ENCODE results near the gene FGF8.

The FGF8 gene

DNA sequence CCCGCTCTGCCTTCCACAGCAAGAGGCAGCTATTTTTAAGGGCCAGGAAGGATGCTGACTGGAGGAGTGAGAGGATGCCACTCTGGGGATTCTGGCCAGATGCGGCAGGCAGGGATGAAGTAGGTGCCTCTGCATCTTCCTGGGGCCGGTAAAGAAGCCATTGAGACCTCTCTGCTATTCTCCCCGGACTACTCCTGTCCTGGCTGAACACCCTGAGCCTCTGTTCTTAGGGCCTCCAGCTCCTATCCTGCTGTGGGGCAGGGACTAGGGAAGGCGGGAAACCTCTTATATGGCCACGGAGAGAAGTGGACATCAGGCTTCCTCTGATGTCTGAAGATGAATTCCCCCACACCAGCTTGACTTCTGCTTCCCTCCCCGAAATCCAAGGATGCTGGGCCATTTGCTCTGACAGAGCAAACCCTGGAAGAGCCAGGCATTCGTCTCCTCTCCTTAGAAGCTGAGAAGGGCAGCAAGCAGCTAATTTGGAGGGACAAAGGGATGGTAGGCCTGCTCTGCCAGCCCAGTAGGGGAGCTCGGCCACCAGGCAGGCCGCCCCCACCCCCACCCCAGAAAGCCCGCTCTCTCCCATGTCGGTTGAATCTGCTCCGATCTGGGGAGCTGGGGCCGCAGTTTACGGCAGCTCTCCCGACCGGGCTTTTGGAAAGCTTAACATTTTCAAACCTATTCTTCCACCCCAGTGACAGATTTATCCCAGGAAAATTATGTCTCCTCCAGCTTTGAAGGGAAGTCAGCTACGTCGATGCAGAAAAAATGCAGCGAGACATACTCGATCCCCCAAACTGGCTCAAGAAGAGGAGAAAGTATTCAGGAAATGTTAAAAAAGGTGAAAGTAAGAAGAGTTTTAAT, 2.8 kb downstream of the FGF8 start:
- Histone ChIP-seq H3K4me1 (ENCODE audit: control insufficient read depth, insufficient read depth, low read length) (peaks cover 18% of the 10 kb centered on the region), H3K36me3 (ENCODE audit: control insufficient read depth, insufficient read depth, low read length) (no peaks in the 10 kb centered on the region), H3K27me3 (ENCODE audit: control insufficient read depth, insufficient read depth, low read length) (peaks cover 89% of the 10 kb centered on the region), H3K9me3 (ENCODE audit: control insufficient read depth, low read length) (no peaks in the 10 kb centered on the region), H3K9ac (ENCODE audit: low read length) (no peak overlapping the region), H3K4me3 (ENCODE audit: low read length) (no peak overlapping the region)

DNA sequence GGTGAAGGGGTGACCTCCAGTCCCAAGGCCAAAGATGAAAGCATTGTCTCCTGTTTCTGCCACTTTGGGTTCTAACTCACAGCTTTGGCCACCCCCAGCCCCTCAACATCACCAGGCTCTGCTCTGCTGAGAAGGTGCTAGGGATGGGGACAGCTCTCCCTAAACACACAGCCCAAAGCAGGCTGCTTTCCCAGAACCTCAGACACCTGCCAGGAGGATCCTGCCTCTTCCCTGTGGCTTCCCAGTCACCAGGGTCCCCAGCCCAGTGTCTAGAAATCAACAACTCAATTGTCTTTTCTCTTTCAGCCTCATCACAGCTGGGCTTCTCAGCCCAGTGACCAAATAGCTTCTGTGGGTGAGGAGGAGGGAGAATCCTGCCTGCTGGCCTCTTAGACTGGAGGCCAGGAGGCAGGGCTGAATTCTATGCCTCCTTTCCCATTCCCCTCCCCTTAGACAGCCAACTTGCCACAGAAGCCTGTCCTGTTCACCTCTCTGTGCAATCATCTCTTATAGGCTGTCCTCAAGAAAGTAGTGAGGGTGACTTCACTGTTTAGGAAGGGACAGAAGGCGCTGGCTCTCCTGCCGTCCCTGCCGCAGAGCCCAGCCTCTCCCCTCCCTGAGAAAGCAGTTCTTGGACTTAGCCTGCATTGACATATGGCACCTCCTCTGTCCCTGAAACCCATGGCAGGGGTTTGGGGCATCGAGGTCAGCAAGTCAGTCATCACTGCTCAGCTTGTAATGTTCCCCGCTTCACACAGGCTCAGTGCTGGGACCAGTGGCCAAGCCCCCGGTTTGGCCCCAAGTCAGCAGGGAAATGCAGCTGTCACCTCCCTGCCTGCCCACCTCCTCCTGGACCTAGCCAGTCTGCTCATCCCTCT, 3.7 kb downstream of the FGF8 start:
- peaks cover 9% of the 10 kb centered on the region for H3K4me1 ChIP-seq (ENCODE audit: control insufficient read depth, insufficient read depth, low read length)
- H3K4me3 ChIP-seq (ENCODE audit: low read length), result no peak overlapping the region
- no peaks in the 10 kb centered on the region for H3K9me3 ChIP-seq (ENCODE audit: control insufficient read depth, low read length)
- H3K9ac ChIP-seq (ENCODE audit: low read length), result no peak overlapping the region
- H3K27me3 ChIP-seq (ENCODE audit: control insufficient read depth, insufficient read depth, low read length), result peaks cover 91% of the 10 kb centered on the region
- H3K36me3 ChIP-seq (ENCODE audit: control insufficient read depth, insufficient read depth, low read length), result no peaks in the 10 kb centered on the region

DNA sequence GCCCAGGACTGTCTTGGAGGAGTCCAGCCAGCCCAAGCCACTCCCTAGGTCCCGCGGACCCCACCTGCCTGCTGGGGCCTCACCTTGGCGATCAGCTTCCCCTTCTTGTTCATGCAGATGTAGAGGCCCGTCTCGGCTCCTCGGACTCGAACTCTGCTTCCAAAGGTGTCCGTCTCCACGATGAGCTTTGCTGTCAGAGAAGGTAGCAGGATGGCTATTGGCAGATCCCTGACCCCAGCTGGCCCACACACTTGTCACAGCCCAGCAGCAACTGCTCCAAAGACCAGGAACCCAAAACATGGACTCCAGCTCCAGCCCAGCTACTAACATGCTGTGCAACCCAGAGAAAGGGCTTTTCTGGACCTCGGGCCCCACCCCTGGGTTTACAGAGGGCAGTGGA, 4.5 kb downstream of the FGF8 start:
- Histone ChIP-seq H3K27me3 (ENCODE audit: control insufficient read depth, insufficient read depth, low read length) (peaks cover 89% of the 10 kb centered on the region), H3K4me1 (ENCODE audit: control insufficient read depth, insufficient read depth, low read length) (peaks cover 8% of the 10 kb centered on the region), H3K9me3 (ENCODE audit: control insufficient read depth, low read length) (no peaks in the 10 kb centered on the region), H3K9ac (ENCODE audit: low read length) (no peak overlapping the region), H3K36me3 (ENCODE audit: control insufficient read depth, insufficient read depth, low read length) (no peaks in the 10 kb centered on the region), H3K4me3 (ENCODE audit: low read length) (no peak overlapping the region)

DNA sequence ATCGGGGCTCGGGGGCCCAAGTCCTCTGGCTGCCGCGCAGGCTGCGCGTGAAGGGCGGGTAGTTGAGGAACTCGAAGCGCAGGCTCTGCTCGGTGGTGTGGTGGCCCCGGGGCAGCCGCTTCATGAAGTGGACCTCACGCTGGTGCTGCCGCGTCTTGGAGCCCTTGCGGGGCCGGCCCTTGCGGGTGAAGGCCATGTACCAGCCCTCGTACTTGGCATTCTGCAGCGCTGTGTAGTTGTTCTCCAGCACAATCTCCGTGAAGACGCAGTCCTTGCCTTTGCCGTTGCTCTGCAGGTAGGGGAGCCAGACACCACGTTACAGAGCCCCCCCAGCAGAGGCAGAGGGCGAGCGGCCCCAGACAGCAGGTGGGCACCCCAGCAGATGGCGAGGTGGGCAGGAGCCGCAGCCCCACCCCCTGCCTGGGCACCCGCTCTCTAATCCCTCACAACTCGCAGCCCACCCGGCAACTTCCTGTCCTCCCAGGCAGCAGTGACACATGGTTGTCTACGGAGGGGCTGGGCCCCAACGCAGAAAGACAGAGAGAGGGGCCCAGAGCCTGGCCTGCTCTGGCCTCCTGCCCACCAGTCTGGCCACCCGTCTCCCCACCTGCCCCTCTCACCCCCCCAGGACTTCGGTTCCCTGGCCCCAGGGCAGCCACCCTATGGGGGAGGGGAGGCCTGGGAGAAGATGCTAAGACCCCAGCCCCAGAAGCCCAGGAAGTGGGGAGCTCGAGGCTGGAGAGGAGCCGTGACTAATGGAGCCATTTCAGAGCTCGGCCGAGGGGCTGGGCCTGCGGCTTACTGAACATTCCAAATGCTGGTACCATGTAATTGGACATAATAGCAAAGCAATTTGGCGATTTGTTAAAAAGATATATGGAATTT, 5.3 kb downstream of the FGF8 start:
- Histone ChIP-seq H3K27me3 (ENCODE audit: control insufficient read depth, insufficient read depth, low read length) (peaks cover 90% of the 10 kb centered on the region), H3K36me3 (ENCODE audit: control insufficient read depth, insufficient read depth, low read length) (no peaks in the 10 kb centered on the region), H3K9ac (ENCODE audit: low read length) (no peak overlapping the region), H3K4me1 (ENCODE audit: control insufficient read depth, insufficient read depth, low read length) (peaks cover 8% of the 10 kb centered on the region), H3K4me3 (ENCODE audit: low read length) (no peak overlapping the region), H3K9me3 (ENCODE audit: control insufficient read depth, low read length) (no peaks in the 10 kb centered on the region)

DNA sequence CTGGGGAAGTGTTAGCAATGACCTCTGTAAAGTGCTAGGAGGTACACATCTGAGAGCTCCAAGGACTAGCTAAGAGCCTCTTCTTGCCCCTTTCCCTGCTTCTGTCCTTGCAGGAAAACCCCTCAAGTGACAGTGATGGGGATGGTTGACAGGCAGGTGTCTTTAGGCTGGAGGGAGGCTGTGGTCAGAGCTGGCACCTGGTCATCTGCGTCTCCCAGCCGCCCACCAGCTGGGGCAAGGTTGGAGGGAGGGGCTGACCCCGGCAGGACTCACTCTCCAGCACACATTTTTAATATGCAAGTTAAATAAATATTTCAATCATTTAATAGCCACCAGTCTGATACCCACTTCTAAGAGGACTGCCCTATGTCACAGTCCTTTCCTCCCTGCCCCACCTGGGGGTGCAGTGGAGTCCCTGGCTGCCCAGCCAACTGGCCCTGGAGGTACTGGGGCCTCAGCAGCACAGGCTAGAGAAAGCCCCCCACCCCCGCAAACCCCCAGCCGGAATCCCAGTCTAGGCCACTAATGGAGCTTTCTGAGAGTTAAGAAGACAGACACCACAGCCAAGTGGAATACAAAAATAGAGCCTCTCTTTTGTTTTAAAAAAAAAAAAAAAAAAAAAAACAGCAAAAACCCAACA, 6.3 kb downstream of the FGF8 start:
- Histone ChIP-seq H3K36me3 (ENCODE audit: control insufficient read depth, insufficient read depth, low read length) (no peaks in the 10 kb centered on the region), H3K4me3 (ENCODE audit: low read length) (no peak overlapping the region), H3K27me3 (ENCODE audit: control insufficient read depth, insufficient read depth, low read length) (peaks cover 81% of the 10 kb centered on the region), H3K4me1 (ENCODE audit: control insufficient read depth, insufficient read depth, low read length) (peaks cover under 1% of the 10 kb centered on the region), H3K9me3 (ENCODE audit: control insufficient read depth, low read length) (no peaks in the 10 kb centered on the region), H3K9ac (ENCODE audit: low read length) (no peak overlapping the region)

DNA sequence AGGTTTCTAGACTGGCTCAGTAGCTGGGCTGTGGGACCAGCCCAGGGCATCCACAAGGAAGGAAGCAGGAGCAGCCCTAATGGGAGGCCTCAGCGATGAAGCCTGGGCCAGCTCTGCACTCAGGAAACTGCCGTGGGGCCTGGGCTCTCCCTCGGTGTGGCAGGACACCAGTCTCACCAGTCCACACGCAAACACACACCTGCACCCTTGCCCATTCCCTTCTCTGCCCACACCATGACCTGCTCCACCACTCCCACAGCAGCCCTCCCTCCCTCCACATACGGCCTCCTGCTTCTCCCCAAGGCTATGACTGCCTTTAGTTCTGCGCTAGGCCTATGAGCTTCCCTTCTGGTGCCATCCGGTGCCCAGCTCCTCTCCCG, 7.1 kb downstream of the FGF8 start:
- H3K27me3 ChIP-seq (ENCODE audit: control insufficient read depth, insufficient read depth, low read length), result peaks cover 73% of the 10 kb centered on the region
- H3K36me3 ChIP-seq (ENCODE audit: control insufficient read depth, insufficient read depth, low read length), result no peaks in the 10 kb centered on the region
- H3K9ac ChIP-seq (ENCODE audit: low read length), result no peak overlapping the region
- no peak overlapping the region for H3K4me3 ChIP-seq (ENCODE audit: low read length)
- no peaks in the 10 kb centered on the region for H3K9me3 ChIP-seq (ENCODE audit: control insufficient read depth, low read length)
- no peaks in the 10 kb centered on the region for H3K4me1 ChIP-seq (ENCODE audit: control insufficient read depth, insufficient read depth, low read length)

DNA sequence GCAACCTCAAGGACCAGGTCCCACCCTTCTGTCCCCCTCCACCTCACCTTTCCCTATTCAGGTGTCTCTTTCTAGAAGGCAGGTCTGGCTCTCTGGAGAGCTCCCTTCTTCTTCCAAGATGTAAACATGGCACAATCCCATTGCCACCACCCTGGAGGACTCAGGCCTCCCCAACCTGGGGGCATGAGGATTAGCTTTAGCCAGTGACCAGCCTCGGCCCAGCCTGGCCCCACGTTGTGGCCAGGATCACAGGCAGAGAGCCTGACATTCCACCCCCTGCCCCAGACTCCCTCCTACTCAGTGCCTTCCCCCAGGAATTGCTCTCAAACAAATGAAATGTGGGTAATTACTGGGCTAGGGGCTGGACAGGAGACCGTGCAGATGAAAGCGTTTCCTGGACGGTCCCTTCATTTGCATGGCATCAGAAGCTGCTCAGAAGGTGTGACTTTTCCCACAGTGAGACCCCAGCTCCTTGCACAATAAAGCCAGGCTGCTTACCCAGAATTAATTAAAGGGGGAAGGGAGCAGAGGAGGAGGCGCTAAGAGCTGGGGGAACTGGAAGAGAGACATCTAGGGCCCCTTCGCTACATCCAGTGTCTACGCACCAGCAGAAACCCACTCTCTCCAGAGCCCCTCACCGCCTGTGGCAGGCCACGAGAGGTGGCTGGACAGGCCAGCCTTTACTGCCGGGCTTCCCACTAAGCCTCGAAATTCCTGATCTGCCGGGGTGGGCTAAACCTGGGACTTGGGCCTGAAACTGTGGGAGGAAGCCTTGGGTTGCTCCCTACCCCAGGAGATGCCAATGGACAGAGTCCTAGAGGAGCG, 7.7 kb downstream of the FGF8 start:
- Histone ChIP-seq H3K4me3 (ENCODE audit: low read length) (no peak overlapping the region), H3K27me3 (ENCODE audit: control insufficient read depth, insufficient read depth, low read length) (peaks cover 73% of the 10 kb centered on the region), H3K9me3 (ENCODE audit: control insufficient read depth, low read length) (no peaks in the 10 kb centered on the region), H3K9ac (ENCODE audit: low read length) (no peak overlapping the region), H3K36me3 (ENCODE audit: control insufficient read depth, insufficient read depth, low read length) (no peaks in the 10 kb centered on the region), H3K4me1 (ENCODE audit: control insufficient read depth, insufficient read depth, low read length) (no peaks in the 10 kb centered on the region)

DNA sequence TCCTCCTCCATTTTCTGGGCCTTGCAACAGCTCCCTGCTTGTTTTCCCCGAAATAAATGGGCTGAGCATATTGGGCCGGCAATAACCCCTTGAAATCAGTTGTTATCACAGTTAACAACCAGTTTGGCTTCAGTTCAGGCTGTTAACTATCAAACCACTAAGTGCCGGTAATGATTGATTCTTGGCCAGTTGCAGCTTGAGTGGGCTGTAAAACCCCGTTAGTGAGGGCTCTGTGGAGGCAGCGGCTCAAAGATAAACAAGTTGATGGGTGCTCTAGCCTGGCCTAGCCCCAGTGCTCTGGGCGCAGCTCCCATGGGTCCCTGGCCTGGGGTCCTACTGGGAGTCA, 8.3 kb downstream of the FGF8 start:
- H3K27me3 ChIP-seq (ENCODE audit: control insufficient read depth, insufficient read depth, low read length), result peaks cover 73% of the 10 kb centered on the region

DNA sequence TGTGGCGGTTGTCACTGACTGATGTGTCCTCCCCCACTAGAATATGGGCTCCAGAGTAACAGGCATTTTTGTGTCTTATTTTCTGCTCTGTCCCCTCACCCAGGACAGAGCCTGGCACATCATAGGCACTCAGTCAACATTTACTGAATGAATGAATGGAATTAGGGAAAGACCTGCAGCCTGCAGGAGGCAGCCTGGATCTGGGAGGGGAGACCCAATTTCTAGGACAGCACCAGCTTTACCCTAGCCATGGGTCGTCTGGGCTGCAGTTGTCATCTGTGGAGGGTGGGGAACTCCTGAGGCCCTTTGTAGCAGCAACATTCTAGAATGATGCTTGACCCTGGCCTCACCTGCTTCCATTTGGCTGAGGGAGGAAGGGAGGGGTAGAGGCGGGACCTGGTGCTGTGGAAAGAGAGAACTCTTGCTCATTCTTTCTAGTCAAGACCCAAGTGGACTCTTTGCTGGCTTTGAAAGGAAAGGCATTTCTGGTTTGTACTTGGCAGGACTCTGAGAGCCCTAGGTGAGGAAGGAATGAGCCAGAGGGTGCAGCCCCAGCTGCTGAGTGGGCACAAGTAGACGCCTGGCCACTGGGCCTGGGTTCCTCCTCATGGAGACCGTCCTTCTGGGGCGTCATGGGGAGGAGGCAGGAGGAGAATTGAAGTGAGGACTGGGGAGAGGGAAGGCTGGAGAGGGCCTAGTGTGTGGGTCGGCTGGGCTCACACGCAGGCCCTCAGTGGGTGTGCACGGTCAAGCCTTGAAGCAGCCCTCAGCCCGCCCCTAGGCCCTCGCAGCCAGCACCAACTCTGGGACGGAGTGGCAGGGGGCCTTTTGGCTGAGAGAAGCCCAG, 8.9 kb downstream of the FGF8 start:
- H3K4me3 ChIP-seq (ENCODE audit: low read length), result no peak overlapping the region
- H3K9ac ChIP-seq (ENCODE audit: low read length), result no peak overlapping the region
- H3K4me1 ChIP-seq (ENCODE audit: control insufficient read depth, insufficient read depth, low read length), result no peaks in the 10 kb centered on the region
- no peaks in the 10 kb centered on the region for H3K9me3 ChIP-seq (ENCODE audit: control insufficient read depth, low read length)
- H3K36me3 ChIP-seq (ENCODE audit: control insufficient read depth, insufficient read depth, low read length), result no peaks in the 10 kb centered on the region
- peaks cover 67% of the 10 kb centered on the region for H3K27me3 ChIP-seq (ENCODE audit: control insufficient read depth, insufficient read depth, low read length)

More for the DNA sequence above, 8.3 kb downstream of the FGF8 start:
- no peaks in the 10 kb centered on the region for H3K4me1 ChIP-seq (ENCODE audit: control insufficient read depth, insufficient read depth, low read length)
- H3K9me3 ChIP-seq (ENCODE audit: control insufficient read depth, low read length), result no peaks in the 10 kb centered on the region
- H3K36me3 ChIP-seq (ENCODE audit: control insufficient read depth, insufficient read depth, low read length), result no peaks in the 10 kb centered on the region
- H3K9ac ChIP-seq (ENCODE audit: low read length), result no peak overlapping the region
- no peak overlapping the region for H3K4me3 ChIP-seq (ENCODE audit: low read length)

DNA sequence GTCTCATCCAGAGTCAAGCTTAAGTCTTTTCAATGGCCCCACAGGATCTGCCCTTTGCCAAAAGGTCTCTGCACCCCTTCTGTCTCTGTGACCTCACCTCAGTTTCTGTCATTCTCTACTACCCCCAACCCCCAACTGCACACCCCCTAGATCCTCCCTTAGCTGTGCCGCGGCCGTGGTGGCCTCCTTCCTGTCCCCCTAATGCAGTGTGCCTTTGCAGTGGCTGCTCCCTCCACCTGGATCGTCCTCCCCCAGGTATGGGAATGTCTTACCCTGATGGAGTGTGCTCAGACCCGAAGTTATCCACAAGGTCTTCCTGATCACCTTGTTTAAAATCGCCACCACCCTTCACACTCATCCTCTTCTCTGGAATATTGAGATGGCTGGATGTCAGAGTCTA, 9.6 kb downstream of the FGF8 start:
- no peaks in the 10 kb centered on the region for H3K4me1 ChIP-seq (ENCODE audit: control insufficient read depth, insufficient read depth, low read length)
- H3K36me3 ChIP-seq (ENCODE audit: control insufficient read depth, insufficient read depth, low read length), result no peaks in the 10 kb centered on the region
- no peak overlapping the region for H3K4me3 ChIP-seq (ENCODE audit: low read length)
- no peak overlapping the region for H3K9ac ChIP-seq (ENCODE audit: low read length)
- H3K9me3 ChIP-seq (ENCODE audit: control insufficient read depth, low read length), result no peaks in the 10 kb centered on the region
- peaks cover 60% of the 10 kb centered on the region for H3K27me3 ChIP-seq (ENCODE audit: control insufficient read depth, insufficient read depth, low read length)
